Stimulated activated CD8-positive, alpha-beta memory T cell treated with anti-CD3 and anti-CD28 coated beads, Interleukin-7, amount 100 ng/mL, for 4 hours (primary cell): Measurements from ENCODE around the gene TGFBR1.
"Not testable (repeated sequence)": the region's sequence is repeated elsewhere in the genome, so short reads cannot be mapped to it uniquely, and the experiment has no call there.

Experiments used
- DNase-seq, 2 donors: peaks; one replicate each; pipeline ENCODE4 v3.0.0-alpha.2; 2020; ENCODE audit warnings: low read depth in 2 of 2

Gene TGFBR1

GRCh38 chr9:99076030-99076429 lies 28.9 kb upstream of the TGFBR1 start:
- no peak for DNase-seq

GRCh38 chr9:99076483-99077171 lies 28.3 kb upstream of the TGFBR1 start:
- DNase-seq: peak; percentile 31 to 49

GRCh38 chr9:99078717-99079116 lies 26.2 kb upstream of the TGFBR1 start:
- no peak for DNase-seq

GRCh38 chr9:99079542-99079941 lies 25.4 kb upstream of the TGFBR1 start:
- DNase-seq: no peak

- no peak for DNase-seq
Observed at GRCh38 chr9:99083051-99083450, 21.9 kb upstream of the TGFBR1 start.

GRCh38 chr9:99085949-99086948 lies 18.7 kb upstream of the TGFBR1 start:
- DNase-seq: no peak

GRCh38 chr9:99087462-99087861 lies 17.5 kb upstream of the TGFBR1 start:
- DNase-seq: no peak

GRCh38 chr9:99090336-99091130 lies 14.4 kb upstream of the TGFBR1 start:
- DNase-seq: no peak

- DNase-seq: peak in 1 of 2 donors; percentile 30
Observed at GRCh38 chr9:99092643-99093491, 12.0 kb upstream of the TGFBR1 start.

GRCh38 chr9:99093492-99093791 lies 11.5 kb upstream of the TGFBR1 start:
- DNase-seq: no peak

- no peak for DNase-seq
Observed at GRCh38 chr9:99095565-99095964, 9.3 kb upstream of the TGFBR1 start.

- no peak for DNase-seq
Observed at GRCh38 chr9:99096409-99096808, 8.5 kb upstream of the TGFBR1 start.

- not testable (repeated sequence) for DNase-seq
Observed at GRCh38 chr9:99099806-99100585, 4.9 kb upstream of the TGFBR1 start.

GRCh38 chr9:99101271-99101670 lies 3.6 kb upstream of the TGFBR1 start:
- DNase-seq: no peak

GRCh38 chr9:99101812-99102211 lies 3.1 kb upstream of the TGFBR1 start:
- no peak for DNase-seq

- DNase-seq: no peak
Observed at GRCh38 chr9:99103054-99103895, 1.6 kb upstream of the TGFBR1 start.

GRCh38 chr9:99103901-99104458 lies 933 bp upstream of the TGFBR1 start:
- DNase-seq: no peak

GRCh38 chr9:99105152-99106043 lies 485 bp downstream of the TGFBR1 start:
- DNase-seq: peak in 1 of 2 donors; percentile 52
